Activated naive CD8-positive, alpha-beta T cell (primary cell): ENCODE data around the gene CGB5.

Source experiments
- H3K27ac Mint-ChIP-seq: one replicate; pipeline ENCODE4 v1.8.0; 2021; ENCODE audit warnings: mixed read lengths
- H3K27me3 Mint-ChIP-seq: one replicate; pipeline ENCODE4 v1.8.0; 2021; ENCODE audit warnings: mixed read lengths
- H3K36me3 Mint-ChIP-seq: one replicate; pipeline ENCODE4 v1.8.0; 2021; ENCODE audit warnings: mixed read lengths
- H3K4me1 Mint-ChIP-seq: one replicate; pipeline ENCODE4 v1.8.0; 2021; ENCODE audit warnings: low read depth, mixed read lengths
- H3K4me3 Mint-ChIP-seq: one replicate; pipeline ENCODE4 v1.8.0; 2021; ENCODE audit warnings: mild to moderate bottlenecking, mixed read lengths
- H3K9me3 Mint-ChIP-seq: one replicate; pipeline ENCODE4 v1.8.0; 2021; ENCODE audit warnings: low read depth, mixed read lengths

Gene CGB5

DNA sequence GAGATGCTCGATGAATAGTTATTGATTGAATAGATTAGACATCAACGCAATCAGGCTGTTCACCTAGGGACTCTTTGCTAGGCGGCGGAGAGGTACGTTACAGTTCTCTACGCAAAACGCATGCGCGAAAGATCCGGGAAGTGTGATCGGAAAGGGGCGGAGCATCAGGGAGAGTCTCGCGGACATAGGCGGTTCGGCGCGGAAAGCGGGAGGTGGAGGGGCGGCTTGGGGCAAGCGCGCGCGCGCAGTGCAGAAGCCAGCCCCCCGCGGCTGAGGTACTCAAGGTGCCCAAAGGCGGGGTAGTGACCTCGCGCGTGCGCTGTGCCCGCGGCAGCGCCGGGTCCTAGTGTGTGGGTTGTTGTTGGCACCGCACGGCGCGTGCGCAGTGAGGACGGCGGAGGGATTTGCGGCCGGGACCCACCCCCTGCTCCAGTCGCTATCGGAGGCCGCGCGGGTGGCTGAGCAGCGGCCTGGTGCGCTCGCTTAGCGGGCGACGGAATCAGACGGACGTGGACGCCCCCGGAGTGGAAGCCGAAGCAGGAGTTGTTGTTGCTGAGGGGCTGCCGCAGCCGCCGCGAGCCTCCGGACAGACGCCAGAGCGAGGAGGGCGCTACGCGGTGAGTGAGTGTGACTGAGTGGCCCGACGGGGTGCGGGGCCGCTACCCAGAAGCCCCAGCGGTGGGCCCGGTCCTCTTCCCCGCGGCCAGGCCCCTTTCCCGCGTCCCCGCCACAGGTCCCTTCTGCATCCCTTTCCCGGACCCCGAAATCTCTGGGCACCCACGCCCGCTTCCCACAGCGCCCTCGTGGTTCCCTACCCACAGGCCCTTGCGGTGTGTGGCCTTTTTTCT, 41.6 kb downstream of the CGB5 start, which contains the start of gene SNRNP70:
TSS of gene SNRNP70 (plus strand) at position 432 of the 848 bp plus-strand sequence. CDS start 964 bp downstream, outside the sequence.
- peak within 1 kb of the TSS; percentile 93 for H3K27ac Mint-ChIP-seq
- H3K4me1 Mint-ChIP-seq: peaks cover 32% of the 10 kb centered on the region
- no peaks in the 10 kb centered on the region for H3K27me3 Mint-ChIP-seq
- H3K36me3 Mint-ChIP-seq: peaks cover 2% of the 10 kb centered on the region
- H3K4me3 Mint-ChIP-seq: peak within 1 kb of the TSS; percentile 96
- no peaks in the 10 kb centered on the region for H3K9me3 Mint-ChIP-seq

DNA sequence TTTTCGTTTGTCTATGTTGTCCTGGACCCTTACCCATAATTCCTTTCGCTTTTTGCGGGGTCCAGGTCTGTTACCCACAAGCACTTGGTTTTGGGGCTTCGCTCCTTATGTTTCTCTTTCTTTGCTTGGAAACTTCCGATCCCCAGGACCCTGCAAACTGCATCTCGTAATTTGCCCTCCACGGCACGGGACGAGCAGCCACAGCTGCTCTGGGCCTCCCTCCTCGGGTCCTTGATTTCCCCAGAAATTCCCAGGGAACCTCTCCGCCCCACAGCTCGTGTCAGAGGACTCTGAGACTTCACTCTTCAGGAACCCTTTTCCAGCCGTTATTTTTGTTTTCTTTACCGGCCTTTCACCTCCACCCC, 42.2 kb downstream of the CGB5 start:
- peak overlapping the region; percentile 96 for H3K4me3 Mint-ChIP-seq
- H3K9me3 Mint-ChIP-seq: no peaks in the 10 kb centered on the region
- no peaks in the 10 kb centered on the region for H3K27me3 Mint-ChIP-seq
- peak overlapping the region; percentile 93 for H3K27ac Mint-ChIP-seq
- peaks cover 2% of the 10 kb centered on the region for H3K36me3 Mint-ChIP-seq
- H3K4me1 Mint-ChIP-seq: peaks cover 35% of the 10 kb centered on the region

DNA sequence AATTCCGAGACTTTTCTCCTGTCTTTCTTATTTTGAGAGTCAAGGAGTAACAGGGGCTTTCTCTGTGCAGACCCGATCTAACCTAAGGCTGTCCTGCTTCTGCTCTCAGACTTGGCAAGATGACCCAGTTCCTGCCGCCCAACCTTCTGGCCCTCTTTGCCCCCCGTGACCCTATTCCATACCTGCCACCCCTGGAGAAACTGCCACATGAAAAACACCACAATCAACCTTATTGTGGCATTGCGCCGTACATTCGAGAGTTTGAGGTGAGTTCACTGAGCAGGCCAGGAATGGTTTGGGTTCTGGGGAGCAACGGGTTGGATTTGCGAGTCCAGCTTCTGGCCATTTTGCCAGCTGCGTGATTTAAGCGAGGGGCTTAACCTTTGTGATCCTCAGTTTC, 42.6 kb downstream of the CGB5 start:
- peaks cover 36% of the 10 kb centered on the region for H3K4me1 Mint-ChIP-seq

DNA sequence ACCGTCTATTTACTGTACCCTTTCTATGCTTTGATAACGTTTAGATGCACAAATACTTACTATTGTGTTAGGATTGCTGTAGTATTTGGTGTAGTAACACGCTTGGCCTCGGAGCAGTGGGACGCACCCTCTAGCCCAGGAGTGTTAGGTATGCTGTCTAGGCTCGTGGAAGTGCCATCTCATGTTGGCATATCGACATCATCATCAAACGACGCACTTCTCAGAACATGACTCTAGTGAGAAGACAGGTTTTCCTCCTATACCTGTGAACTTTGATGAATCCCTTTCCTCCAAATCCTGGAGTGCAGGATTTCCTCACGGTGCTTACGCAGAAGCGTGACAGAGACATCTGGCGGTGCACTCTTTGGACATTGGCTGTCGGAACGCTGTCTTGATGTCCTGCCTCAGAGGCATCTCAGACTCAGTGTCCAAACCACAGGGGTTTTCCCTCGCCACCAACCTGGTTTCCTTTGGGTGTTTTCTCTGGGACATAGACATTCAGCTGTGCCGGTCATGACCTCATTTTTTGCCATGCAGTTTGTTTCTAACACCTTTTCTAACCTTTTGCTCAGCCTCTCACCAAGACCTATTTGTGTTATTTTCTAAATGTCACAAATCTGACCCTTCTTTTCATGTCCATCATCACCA, 47.9 kb downstream of the CGB5 start:
- H3K27me3 Mint-ChIP-seq: no peaks in the 10 kb centered on the region
- H3K36me3 Mint-ChIP-seq: no peaks in the 10 kb centered on the region
- H3K4me3 Mint-ChIP-seq: no peak overlapping the region
- peaks cover 38% of the 10 kb centered on the region for H3K4me1 Mint-ChIP-seq
- no peaks in the 10 kb centered on the region for H3K9me3 Mint-ChIP-seq
- H3K27ac Mint-ChIP-seq: peak overlapping the region; percentile 54

More for the DNA sequence above, 42.6 kb downstream of the CGB5 start:
- no peaks in the 10 kb centered on the region for H3K9me3 Mint-ChIP-seq
- H3K4me3 Mint-ChIP-seq: peak overlapping the region; percentile 96
- peak overlapping the region; percentile 93 for H3K27ac Mint-ChIP-seq
- H3K27me3 Mint-ChIP-seq: no peaks in the 10 kb centered on the region
- peaks cover 2% of the 10 kb centered on the region for H3K36me3 Mint-ChIP-seq

DNA sequence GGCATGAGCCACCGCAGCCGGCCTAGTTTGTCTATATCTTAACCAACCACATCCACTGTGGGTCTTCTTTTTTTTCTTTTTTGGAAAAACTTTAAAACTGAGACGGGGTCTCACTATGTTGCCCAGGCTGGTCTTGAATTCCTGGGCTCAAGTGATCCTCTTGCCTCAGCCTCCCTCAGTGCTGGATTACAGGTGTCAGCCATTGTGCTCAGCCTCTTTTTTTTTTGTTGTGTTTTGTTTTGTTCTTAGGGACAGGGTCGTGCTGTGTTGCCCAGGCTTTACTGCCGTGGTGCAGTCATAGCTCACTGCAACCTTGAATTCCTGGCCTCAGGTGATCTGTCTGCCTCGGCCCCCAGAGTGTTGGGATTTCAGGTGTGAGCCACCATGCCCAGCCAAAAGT, 49.0 kb downstream of the CGB5 start:
- Mint-ChIP-seq H3K9me3 (no peaks in the 10 kb centered on the region), H3K36me3 (no peaks in the 10 kb centered on the region), H3K27me3 (no peaks in the 10 kb centered on the region), H3K4me1 (peaks cover 28% of the 10 kb centered on the region), H3K27ac (no peak overlapping the region), H3K4me3 (no peak overlapping the region)
